IPS DF 6.9 (cell line): ENCODE results near the gene FUCA2.

Experiments
- DNase-seq: peaks from one replicate; pipeline ENCODE4 v3.0.0-alpha.2; 2013; ENCODE audit warnings: low read depth, low spot score
- H3K27ac ChIP-seq: one replicate; pipeline ENCODE4 v1.5.1; 2013; ENCODE audit warnings: low read length, control low read depth
- H3K27me3 ChIP-seq: 2 replicates; pipeline ENCODE4 v1.6.1; 2013; ENCODE audit warnings: mild to moderate bottlenecking, low read length; ENCODE audit not compliant: control insufficient read depth, insufficient read depth
- H3K36me3 ChIP-seq: 2 replicates; pipeline ENCODE4 v1.6.1; 2013; ENCODE audit warnings: low read length; ENCODE audit not compliant: control insufficient read depth, insufficient read depth
- H3K4me1 ChIP-seq: 2 replicates; pipeline ENCODE4 v1.6.1; 2013; ENCODE audit warnings: low read length; ENCODE audit not compliant: control insufficient read depth, insufficient read depth
- H3K4me3 ChIP-seq: 2 replicates; pipeline ENCODE4 v1.5.1; 2013; ENCODE audit warnings: mild to moderate bottlenecking, low read length
- H3K9me3 ChIP-seq: 2 replicates; pipeline ENCODE4 v1.6.1; 2013; ENCODE audit warnings: low read length, inconsistent platforms; ENCODE audit not compliant: control insufficient read depth, insufficient read depth
- WGBS: extraction: QIAGEN DNeasy Blood & Tissue Kit; methylation state at CpG from one replicate; pipeline ENCODE4 v1.1.7; 2013; ENCODE audit warnings: mixed read lengths, missing lambda C conversion rate; ENCODE audit not compliant: insufficient read length, insufficient coverage; 5-methylcytosine and 5-hydroxymethylcytosine counted together

FUCA2 gene

DNA sequence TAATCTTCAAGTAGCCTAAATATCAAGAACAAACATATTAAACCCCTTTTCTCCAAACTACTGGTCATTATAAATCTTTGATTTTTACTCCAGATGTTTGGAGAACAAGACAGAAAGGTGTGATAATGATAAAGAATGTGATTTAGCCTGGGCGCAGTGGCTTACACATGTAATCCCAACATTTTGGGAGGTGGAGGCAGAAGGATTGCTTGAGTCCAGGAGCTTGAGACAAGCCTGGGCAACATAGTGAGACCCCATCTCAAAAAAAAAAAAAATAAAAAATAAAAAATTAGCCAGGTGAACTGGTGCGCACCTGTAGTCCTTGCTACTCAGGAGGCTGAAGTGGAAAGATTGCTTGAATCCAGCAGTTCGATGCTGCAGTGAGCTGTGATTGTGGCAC, 35.1 kb upstream of the FUCA2 start:
- no CpG with 5 or more reads among the region's 3 CpGs for WGBS
- Histone ChIP-seq H3K4me3 (no peak overlapping the region), H3K4me1 (no peaks in the 10 kb centered on the region), H3K36me3 (no peaks in the 10 kb centered on the region), H3K27ac (no peak overlapping the region), H3K9me3 (no peaks in the 10 kb centered on the region), H3K27me3 (no peaks in the 10 kb centered on the region)
- DNase-seq: no peak

DNA sequence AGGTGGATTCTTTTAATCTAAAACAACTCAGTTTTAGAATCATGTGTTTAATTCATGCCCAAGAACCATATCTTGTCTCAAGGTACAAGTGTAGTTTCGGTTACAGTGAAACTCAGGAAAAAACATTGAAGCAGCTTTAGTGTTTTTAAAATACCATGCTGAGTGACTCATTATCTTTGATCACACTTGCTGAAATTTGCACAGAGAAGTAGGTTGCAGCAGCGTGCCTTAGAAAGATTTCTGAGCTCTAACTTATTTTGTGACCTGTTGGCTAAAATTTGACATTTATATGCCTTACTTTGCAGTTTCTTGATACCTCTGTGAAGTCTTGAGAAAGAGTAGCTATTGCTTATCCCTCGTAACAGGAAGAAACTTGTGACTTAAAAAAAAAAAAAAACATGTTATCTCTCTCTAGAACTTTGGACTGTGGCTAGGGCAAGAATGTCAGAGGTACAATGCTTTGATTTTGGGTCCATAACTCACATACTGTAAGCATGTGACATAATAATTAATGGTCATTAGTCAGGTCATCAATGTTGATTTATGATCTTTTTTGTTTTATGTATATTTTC, 34.5 kb upstream of the FUCA2 start:
- no peak overlapping the region for H3K27ac ChIP-seq
- no peaks in the 10 kb centered on the region for H3K36me3 ChIP-seq
- no CpG with 5 or more reads among the region's 3 CpGs for WGBS
- H3K27me3 ChIP-seq: no peaks in the 10 kb centered on the region
- no peaks in the 10 kb centered on the region for H3K9me3 ChIP-seq
- H3K4me3 ChIP-seq: no peak overlapping the region
- no peaks in the 10 kb centered on the region for H3K4me1 ChIP-seq
- no peak for DNase-seq

DNA sequence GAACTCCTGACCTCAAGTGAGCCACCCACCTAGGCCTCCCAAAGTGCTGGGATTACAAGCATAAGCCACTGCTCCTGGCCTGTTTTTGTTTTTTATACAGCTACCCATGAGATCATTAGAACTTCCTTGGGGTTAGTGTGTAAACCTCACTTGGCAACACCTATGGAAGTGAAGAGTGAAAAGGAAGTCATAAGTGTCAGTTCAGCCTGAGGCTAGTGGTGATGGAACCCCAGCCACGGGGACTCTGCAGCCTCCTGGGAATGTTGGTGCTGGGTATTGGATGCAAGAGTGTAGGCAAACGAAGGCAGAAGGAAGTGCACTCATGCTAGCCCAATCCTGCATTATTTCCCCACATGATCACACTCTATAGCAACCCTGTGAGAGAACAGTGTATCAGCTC, 33.6 kb upstream of the FUCA2 start:
- H3K27me3 ChIP-seq: no peaks in the 10 kb centered on the region
- no CpG with 5 or more reads among the region's 2 CpGs for WGBS
- DNase-seq: no peak
- H3K27ac ChIP-seq: no peak overlapping the region
- H3K36me3 ChIP-seq: no peaks in the 10 kb centered on the region
- no peaks in the 10 kb centered on the region for H3K9me3 ChIP-seq
- no peak overlapping the region for H3K4me3 ChIP-seq
- H3K4me1 ChIP-seq: no peaks in the 10 kb centered on the region

DNA sequence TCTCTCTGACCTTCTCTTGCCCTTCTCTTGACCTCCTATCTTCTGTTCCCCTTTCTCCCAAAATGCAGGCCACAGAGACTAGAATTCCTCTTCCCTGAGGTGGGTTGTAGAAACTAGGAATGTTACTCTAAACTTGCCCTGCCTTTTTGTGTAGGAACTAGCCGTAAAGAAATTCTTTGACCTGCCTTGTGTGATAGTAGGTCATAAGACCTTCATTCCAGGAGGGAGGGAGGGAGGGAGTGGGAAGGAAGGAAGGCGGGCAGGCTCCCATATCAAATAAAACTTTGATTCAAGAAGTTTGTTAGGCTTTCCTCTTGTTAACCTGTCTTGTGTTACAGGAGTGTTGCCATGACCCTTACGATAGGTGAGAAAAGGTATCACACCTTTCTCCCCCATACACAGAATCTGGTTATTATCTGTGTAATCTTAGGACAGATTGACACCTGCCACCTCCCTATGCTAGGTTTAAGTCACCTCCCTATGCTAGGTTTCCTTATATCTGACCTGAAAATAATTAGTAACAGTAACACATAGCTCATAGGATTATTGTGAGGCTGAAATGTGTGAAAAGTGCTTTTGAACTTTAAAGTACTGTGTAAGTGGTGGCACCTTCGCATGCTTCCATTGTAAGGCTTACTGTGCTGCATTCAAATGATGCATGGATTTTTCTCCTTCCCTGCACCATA, 32.6 kb upstream of the FUCA2 start:
- no peaks in the 10 kb centered on the region for H3K27me3 ChIP-seq
- H3K4me1 ChIP-seq: no peaks in the 10 kb centered on the region; the same call in 1 of the 2 replicates
- no peak overlapping the region for H3K4me3 ChIP-seq
- H3K9me3 ChIP-seq: no peaks in the 10 kb centered on the region
- H3K27ac ChIP-seq: no peak overlapping the region
- WGBS: no CpG with 5 or more reads among the region's 4 CpGs
- no peaks in the 10 kb centered on the region for H3K36me3 ChIP-seq
- no peak for DNase-seq

DNA sequence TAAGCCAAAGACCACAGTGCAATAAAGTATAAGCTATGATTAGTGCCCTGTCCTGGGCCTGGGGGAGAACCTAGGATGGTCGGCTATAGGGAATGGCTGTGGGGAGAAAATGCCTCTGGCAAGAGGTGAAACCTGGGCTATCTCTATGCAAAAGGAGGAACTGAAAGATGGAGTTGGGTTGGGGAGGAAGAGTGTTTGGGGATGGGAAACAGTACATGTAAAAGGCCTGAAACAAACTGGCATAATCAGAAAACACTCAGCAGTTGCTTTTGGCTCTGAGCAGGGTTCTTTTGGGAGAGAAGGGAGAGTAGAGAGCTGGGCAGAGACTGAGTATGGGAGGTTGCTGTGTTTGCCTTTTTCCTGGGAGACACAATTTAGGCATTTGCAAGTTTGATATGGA, 31.9 kb upstream of the FUCA2 start:
- DNase-seq: no peak
- no peaks in the 10 kb centered on the region for H3K27me3 ChIP-seq
- WGBS: no CpG with 5 or more reads among the region's 1 CpG

DNA sequence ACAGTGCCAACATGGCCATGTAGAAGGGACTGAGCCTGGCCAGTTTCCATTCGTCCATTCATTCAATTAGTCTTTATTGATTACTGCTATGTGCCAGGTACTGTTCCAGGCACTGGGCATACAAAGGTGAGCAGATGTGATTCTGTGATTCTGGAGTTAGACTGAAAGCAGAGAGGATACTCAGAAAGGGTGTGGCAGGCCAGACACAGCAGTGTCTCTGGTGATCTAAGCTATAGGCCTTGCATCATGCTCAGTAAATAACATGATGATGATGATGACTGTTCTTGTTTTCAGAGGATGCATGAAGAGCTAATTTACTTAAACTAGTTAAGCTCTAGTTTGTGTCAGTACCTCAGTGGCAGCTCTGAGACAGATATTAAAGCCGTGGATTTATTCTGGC, 31.4 kb upstream of the FUCA2 start:
- DNase-seq: no peak
- no peaks in the 10 kb centered on the region; the same call in 1 of the 2 replicates for H3K4me1 ChIP-seq
- WGBS: no CpG with 5 or more reads among the region's 2 CpGs

More for the DNA sequence above, 31.9 kb upstream of the FUCA2 start:
- H3K9me3 ChIP-seq: no peaks in the 10 kb centered on the region
- no peaks in the 10 kb centered on the region; the same call in 1 of the 2 replicates for H3K4me1 ChIP-seq
- H3K36me3 ChIP-seq: no peaks in the 10 kb centered on the region
- H3K27ac ChIP-seq: no peak overlapping the region
- no peak overlapping the region for H3K4me3 ChIP-seq

DNA sequence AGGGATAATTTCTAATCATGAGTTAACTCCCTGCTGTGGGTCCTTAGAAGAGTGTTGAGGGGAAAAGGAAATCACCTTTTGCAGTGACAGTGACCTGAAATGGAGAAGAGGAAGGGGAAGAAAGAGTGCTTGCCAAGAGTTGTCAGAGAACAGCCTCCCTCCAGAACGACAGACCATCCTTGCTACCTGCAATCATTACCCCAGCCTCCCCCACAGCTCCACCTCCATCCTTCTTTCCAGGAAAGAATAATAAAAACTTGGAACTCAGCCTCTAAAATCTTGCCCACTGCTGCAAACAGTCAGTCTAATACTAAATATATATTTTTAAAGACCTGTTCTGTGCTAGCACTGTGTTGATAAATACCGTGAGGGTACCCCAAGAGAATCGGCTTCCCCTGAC, 28.7 kb upstream of the FUCA2 start:
- Histone ChIP-seq H3K27ac (no peak overlapping the region), H3K9me3 (no peaks in the 10 kb centered on the region), H3K4me1 (no peaks in the 10 kb centered on the region; the same call in 1 of the 2 replicates), H3K27me3 (peaks cover 4% of the 10 kb centered on the region; the same call in 1 of the 2 replicates), H3K36me3 (no peaks in the 10 kb centered on the region), H3K4me3 (no peak overlapping the region)
- no CpG with 5 or more reads among the region's 3 CpGs for WGBS
- DNase-seq: no peak

More for the DNA sequence above, 31.4 kb upstream of the FUCA2 start:
- Histone ChIP-seq H3K27me3 (no peaks in the 10 kb centered on the region; the same call in 1 of the 2 replicates), H3K27ac (no peak overlapping the region), H3K9me3 (no peaks in the 10 kb centered on the region), H3K4me3 (no peak overlapping the region), H3K36me3 (no peaks in the 10 kb centered on the region)

DNA sequence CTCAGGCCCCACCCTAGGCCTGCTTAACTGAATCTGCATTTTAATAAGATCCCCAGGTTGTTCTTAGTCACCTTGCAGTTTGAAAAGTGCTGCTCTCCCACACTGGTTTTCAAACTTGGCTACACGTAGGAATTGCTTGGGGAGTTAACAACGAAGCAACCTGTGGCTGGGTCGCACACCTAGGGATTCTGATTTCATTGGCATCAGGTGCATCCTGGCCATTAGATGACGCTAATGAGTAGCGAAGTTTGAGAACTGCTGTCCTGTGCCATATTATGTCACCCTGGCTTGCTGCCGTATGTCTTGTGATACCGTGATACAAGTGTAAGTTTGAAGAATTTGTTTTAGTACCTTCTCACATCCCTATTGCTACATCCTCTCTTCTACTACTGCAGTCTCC, 28.2 kb upstream of the FUCA2 start:
- DNase-seq: no peak
- Histone ChIP-seq H3K4me1 (no peaks in the 10 kb centered on the region; the same call in 1 of the 2 replicates), H3K27ac (no peak overlapping the region), H3K27me3 (peaks cover 4% of the 10 kb centered on the region; the same call in 1 of the 2 replicates), H3K4me3 (no peak overlapping the region), H3K36me3 (no peaks in the 10 kb centered on the region), H3K9me3 (no peaks in the 10 kb centered on the region)
- WGBS: no CpG with 5 or more reads among the region's 7 CpGs

DNA sequence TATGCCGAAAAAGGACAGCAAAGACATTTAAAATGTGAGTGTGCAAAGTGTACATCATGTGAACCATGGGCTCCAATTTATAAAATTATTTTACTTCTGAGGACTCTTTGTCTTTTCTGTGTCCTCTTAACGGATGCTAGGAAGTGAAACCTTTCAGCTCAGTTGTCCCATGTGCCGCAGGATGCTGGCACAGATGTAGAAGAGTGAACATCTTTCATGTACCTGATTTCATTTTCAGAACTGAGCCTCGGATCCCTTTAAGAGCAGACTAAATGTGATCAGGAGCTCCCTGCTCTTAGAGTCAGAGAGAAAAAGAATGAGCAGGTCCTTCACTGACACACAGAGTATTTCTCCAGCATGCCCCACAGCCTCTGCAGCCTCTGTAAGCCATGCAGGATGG, 27.6 kb upstream of the FUCA2 start:
- no CpG with 5 or more reads among the region's 4 CpGs for WGBS
- peaks cover 4% of the 10 kb centered on the region; the same call in 1 of the 2 replicates for H3K27me3 ChIP-seq
- H3K4me3 ChIP-seq: no peak overlapping the region
- no peak for DNase-seq
- H3K9me3 ChIP-seq: no peaks in the 10 kb centered on the region
- H3K27ac ChIP-seq: no peak overlapping the region
- no peaks in the 10 kb centered on the region for H3K36me3 ChIP-seq
- no peaks in the 10 kb centered on the region; the same call in 1 of the 2 replicates for H3K4me1 ChIP-seq

DNA sequence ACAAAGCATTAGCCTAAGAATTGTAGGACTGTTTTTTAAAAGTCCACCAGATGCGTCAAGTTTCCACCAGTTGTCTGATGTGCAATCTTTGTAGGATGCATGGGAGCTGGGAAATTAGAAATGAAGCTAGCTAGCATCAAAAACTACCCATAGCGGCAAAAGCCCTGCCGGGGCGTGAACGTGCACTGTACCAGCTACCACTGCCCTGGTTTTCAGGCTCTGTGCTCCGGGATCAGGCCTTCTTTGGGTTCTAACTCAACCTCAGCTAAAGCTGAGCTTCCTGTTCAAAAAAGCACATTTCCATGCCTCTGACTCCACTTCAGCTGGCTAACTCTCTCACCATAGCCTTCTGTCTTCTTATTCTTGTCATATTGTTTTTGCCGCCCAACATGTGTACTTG, 26.9 kb upstream of the FUCA2 start:
- no peak overlapping the region for H3K27ac ChIP-seq
- peaks cover 4% of the 10 kb centered on the region; the same call in 1 of the 2 replicates for H3K27me3 ChIP-seq
- no peaks in the 10 kb centered on the region; the same call in 1 of the 2 replicates for H3K4me1 ChIP-seq
- WGBS: no CpG with 5 or more reads among the region's 7 CpGs
- no peak overlapping the region for H3K4me3 ChIP-seq
- no peaks in the 10 kb centered on the region for H3K9me3 ChIP-seq
- H3K36me3 ChIP-seq: no peaks in the 10 kb centered on the region
- no peak for DNase-seq
